OCI-LY7 (cell line): ENCODE data around the gene VDR.

Source experiments
- EZH2phosphoT487 ChIP-seq: fragments of 200-600 bp; sonication (generic); IDR thresholded peaks from 2 replicates; pipeline ENCODE4 v1.6.1; 2018; ENCODE audit warnings: low read depth, borderline replicate concordance, mild to moderate bottlenecking, mixed run types, antibody characterized with exemption, low read length, moderate library complexity, mixed read lengths
- TF ChIP-seq, protein P1 (sequence below): fragments of 200-600 bp; sonication (generic); conservative IDR thresholded peaks from 2 replicates; pipeline ENCODE4 v1.5.1; 2014; ENCODE audit warnings: mild to moderate bottlenecking, antibody characterized with exemption, low read length, moderate library complexity, mixed read lengths

DNA sequence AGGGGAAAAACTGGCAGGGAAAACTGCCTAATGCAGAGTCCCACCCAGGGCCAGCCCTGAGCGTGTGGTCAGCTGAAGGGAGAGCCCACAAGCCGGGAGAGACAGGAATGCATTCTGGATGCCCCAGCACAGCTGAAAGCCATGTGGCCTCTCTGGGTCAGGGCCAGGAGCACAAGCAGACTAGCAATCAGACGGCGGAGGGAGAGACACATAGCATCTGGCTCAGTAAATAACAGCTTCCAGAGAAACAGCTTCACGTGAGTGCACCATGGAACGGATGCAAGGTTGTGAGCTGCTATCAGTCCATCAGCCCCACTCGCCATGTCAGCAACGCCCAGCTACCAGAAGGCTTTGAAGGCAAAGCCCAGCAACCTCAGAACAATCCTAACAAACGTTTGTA is 30.4 kb upstream of the VDR start:
- TF ChIP-seq, protein P1, sequence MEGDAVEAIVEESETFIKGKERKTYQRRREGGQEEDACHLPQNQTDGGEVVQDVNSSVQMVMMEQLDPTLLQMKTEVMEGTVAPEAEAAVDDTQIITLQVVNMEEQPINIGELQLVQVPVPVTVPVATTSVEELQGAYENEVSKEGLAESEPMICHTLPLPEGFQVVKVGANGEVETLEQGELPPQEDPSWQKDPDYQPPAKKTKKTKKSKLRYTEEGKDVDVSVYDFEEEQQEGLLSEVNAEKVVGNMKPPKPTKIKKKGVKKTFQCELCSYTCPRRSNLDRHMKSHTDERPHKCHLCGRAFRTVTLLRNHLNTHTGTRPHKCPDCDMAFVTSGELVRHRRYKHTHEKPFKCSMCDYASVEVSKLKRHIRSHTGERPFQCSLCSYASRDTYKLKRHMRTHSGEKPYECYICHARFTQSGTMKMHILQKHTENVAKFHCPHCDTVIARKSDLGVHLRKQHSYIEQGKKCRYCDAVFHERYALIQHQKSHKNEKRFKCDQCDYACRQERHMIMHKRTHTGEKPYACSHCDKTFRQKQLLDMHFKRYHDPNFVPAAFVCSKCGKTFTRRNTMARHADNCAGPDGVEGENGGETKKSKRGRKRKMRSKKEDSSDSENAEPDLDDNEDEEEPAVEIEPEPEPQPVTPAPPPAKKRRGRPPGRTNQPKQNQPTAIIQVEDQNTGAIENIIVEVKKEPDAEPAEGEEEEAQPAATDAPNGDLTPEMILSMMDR, result no peak
- TF ChIP-seq EZH2phosphoT487, result no peak
